Measurements from ENCODE around the gene CDK14.
"Not testable (repeated sequence)": the region's sequence is repeated elsewhere in the genome, so short reads cannot be mapped to it uniquely, and the experiment has no call there.

Gene CDK14

DNA sequence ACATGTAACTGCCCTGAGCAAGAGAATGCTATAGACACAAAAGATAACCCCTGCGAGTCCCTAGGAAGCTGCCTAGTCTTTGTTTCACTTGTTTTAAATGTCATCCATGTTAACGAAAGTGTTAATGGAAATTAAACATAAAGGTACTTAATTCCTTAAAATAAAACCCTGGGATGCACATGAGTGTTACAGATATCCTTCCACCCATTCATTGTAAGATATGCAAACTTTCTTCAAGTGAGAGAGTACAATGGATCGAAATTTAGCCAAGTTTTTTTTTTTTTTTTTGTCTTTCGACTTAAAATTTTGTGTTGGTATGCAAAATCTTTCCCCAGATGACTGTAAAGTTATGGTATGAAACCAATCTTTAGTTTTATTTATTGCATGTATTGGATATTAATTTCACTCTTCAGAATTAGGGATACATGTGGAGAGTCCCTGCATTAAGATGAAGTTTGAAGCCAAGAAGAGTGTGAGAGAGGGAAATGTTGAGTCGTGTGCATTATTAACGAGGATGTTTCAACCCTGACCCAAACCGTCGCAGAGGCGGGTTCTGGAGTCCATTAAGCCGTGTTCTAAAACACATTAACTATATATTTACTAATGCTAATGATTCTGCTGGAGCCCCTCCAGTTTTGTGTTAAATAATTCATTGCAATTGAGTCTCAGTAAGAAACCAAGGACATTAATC, 1.6 kb downstream of the CDK14 start:
- DNase-seq (ENCODE audit: low spot score) = no peak

DNA sequence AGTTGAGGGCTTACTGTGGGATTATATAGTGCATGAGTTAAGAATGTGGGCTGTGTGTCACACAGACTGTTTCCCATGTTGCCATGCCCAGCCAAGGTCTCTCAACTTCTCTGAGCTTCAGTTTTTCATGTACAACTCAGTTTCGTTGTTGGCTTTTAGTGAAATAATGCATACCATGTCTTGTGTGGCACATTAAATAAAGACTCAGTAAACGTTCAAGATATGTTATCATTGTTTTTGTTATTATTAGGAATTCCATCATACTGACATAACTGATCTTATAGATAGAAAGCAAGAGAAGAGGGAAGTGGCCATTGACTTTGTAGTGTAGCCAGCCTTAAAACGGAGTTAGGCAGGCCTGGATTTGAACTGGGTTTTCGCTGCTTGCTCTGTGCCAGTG, 2.9 kb downstream of the CDK14 start:
- DNase-seq (ENCODE audit: low spot score) = no peak

DNA sequence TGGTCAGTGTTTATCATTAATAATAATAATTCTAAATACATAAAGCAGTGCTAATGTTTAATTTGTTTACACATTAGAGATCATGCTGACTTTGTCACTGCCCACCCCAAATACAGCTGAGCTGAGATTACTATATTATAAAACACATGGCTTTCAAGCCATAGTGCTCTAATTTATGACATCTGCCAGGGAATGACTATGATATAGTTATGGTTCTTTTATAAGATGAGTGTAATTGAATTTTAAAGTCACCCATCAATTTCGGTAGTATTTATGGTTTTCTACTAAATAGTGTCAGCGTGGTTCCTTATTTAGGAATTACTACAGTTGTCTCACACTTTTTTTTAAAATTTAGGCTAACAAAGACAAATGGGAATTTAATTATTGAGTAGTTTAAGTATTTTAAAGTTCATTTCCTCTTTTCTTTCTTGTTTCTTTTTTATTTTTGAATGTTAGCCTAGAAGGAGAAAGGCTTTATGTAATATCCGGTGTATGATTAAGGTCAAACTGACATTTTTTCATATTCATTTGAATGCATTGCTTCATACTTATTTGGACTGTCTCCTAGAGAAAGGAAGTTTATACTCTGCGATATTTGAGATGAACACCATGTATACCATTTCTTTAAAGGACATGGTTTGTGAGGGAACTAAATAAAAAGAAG, 3.9 kb downstream of the CDK14 start:
- no peak for DNase-seq (ENCODE audit: low spot score)

DNA sequence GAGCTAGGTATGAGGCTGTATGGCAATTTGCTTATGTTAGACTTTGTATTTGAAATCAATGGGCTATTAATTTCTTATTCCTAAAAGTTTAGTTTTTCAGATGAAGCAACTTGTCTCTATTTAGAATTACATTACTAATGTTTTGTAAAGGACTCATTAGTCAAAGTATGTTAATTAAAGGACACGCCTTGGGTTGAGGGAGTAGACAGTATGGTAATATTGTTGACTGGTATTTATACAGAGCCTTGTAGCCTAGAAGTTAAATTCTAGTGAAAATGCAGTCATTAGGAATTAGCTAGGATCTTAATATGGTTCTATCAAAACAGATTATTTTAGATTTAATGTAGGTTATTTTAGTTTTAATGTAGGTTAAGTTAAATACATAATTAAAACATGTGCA, 6.2 kb downstream of the CDK14 start:
- no peak for DNase-seq (ENCODE audit: low spot score)

DNA sequence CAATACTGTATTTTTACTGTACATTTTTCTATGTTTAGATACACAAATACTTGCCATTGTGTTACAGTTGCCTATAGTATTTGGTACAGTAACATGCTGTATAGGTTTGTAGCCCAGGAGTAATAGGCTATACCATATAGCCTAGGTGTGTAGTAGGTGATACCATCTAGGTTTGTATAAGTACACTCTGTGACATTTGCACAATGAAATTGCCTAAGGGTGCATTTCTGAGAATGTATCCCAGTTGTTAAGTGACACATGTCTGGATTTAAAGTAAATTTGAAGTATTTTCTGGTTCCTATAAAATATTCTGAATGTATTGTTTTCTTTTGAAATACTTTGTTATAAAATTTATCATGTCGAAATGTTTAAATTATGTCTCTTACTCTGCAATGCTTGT, 7.2 kb downstream of the CDK14 start:
- DNase-seq (ENCODE audit: low spot score) = no peak

DNA sequence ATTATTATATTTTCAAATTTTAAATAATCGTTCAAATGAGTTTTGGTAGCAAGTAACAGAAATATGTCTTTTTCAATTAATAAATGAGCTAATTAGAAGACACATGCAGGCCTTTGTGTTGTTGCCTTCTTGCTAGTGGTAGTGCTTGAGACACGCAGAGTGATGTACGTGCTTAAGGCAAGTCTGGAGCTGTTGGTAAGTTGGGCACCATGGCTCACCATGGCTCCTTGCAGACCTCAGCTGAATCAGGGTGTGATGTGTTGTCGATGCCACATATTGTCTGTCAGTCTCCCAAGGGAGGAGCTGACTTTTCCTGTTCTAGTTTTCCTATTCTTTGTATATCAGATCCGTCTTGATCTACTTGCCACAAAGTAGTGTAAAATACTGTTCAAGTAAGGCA, 8.3 kb downstream of the CDK14 start:
- DNase-seq (ENCODE audit: low spot score) = no peak

DNA sequence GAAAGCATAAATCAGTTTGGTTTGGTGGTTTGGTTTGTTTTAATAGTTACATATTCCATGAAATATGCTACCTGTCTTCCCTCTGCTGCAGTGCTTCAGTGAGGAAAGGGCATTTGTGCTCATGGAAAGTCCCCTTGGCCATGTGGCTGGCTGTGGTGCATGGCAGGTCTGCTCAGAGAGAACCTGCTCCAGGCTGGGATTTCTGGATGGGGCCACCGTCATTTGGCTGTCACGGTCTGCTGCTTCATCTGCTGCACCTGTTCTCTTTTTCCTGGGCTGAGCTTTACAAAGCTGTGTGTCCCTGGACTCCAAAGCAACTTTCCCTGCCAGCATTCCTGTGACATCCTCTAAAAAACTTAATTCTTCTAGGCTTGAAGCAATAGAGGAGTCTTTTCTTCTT, 8.9 kb downstream of the CDK14 start:
- no peak for DNase-seq (ENCODE audit: low spot score)

DNA sequence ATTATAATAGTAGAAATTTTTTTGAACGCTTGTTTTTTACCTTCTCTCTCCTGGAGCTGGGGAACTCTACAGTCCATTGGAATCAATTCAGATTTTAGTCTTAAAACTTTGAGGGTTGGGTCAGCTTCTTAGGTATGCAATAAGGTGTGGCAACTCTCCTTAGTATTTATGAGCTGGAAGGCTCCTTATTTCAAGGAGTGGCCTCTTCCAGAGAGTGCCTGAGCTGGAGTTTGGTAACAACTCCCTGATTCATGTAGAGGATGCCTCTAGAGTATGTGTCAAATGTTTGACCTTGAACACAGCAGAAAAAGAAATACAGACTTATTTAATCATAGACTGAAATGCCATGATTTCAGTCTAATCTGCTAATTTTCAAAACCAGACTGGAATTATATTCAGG, 11.1 kb downstream of the CDK14 start:
- no peak for DNase-seq (ENCODE audit: low spot score)

DNA sequence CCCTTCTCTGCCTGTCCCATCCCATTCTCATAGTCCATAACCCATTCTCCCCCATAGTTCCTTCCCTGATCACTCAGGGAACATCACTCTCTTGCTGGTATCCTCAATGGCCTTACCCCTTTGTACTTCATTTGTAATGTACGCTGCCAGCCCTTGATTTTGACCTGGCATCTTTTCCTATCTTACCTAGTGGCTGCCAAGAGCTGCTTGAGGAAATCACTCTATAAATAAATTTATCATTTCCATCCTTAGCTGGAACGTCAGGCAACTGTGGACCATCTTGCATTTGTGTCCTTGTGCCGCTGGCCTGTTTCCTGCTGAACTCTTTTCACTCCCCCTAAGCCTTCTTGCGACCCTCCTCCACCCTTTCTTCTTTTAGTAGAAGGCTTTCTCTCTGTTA, 14.0 kb downstream of the CDK14 start:
- no peak for DNase-seq (ENCODE audit: low spot score)

DNA sequence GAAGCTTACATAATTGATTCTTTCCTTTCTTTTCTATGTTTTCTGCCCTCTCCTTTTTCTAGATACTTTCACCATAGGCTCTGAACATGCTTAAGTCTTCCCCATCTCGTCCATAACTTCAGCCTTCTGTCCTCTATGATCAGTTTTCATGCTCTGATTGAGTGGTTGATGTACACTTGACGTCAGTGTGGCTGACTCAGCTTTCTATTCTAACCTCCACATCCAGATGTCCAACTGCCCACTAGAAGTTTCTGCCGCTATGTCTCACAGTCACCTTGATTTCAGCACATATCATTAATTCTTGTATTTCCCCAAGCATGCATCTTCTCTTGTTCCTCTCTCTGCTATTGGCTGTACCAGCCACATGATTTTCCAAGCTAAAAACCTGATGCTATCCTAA, 15.0 kb downstream of the CDK14 start:
- DNase-seq (ENCODE audit: low spot score) = no peak

DNA sequence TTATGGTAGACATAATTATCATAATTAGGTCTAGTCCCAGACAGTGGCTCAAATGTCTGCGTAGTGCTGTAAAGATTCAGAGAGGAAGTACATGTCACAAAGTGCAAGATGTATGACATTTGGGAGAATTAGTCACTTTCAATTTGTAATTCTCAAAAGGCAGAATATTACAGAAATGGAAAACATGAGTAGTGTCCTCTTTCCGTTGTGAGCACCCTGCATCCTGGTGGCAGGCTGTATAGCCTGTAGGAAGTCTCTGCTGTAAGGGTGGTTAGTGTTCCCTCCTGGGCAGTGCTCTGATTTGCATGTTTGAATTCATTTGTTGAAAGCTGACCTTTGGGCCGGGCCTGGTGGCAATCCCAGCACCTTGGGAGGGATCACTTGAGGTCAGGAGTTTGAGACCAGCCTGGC, 17.0 kb downstream of the CDK14 start:
- DNase-seq (ENCODE audit: low spot score) = no peak

DNA sequence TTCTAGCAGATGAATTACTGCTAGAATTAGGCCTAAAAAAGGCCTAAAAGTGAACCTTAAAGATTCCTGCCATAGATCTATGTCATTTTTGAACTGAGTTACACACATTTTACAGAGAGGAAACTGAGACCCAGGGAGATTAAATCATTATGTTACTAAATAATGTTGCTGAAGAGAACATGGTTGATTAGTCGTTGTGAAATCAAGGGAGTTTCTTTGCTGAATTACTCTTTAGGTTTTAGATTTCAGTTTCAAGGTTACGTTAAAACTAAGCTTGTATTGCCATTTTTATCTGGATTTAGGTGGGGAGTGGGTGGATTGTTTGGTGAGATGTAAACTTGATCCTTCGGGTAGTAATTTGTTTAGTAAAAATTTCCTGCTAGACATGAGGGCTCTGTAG, 21.3 kb downstream of the CDK14 start:
- DNase-seq (ENCODE audit: low spot score) = no peak

DNA sequence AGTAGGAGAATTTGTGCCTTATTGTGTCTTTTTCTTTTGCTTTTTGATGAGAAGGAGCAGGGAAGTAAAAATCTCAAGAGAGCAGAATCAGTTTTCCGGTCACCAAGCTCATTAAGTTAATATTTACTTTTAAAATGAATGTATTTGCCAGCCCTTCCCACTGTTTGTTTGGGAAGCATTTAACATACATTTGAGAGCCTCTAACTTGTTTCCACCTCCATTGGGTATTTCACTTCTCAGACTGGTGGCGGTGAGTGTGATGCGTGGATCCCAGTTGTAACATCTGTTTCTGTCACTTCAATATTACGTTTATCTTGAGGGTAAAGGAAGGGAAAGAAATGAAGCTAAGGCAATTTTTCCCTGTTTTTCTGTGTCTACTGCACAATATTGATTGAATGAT, 22.8 kb downstream of the CDK14 start:
- DNase-seq (ENCODE audit: low spot score) = no peak

DNA sequence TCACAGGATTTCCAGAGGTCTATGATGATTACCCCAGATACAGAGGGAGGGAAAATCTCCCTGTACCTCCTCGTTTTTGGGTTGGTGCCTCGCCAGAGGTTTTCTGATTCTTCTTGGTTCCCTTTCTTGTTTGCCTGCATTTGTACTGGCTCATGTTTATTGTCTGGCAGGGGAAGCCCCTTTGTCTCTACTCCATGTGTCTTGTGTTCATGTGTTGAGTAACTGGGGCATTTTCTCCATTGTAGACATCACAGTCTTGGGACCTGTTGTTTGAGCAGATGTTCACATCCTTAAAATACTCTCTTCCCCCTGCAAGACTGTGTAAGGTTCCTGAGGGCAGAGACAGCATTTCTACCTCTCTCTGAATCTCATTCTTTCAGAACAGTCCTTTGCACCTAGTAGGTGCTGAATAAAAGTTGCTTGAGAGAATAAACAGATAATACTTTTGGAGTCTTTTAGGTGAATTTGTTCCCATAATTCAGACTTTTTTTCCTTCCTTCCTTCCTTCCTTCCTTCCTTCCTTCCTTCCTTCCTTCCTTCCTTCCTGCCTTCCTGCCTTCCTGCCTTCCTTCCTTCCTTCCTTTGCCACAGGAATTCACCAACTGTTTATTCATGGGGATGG, 25.1 kb downstream of the CDK14 start:
- DNase-seq (ENCODE audit: low spot score) = no peak

DNA sequence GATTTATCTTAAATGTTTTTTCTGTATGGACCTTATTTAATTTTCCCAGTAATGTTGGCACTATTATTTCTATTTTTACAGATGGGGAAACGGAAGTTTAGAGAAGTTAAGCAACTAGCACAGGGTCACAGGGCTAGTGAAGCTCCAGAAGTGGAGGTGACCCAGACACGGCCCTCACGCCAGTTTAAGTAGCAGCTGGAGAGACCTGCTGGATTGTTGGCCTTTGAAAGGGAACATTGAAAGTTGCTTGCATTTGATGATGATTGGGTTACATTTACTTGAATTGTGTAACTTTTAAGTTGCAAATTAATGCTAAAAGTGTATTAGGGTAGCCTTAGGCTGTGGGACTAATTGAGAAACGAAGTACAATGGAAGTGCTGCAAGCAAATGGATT, 25.6 kb downstream of the CDK14 start:
- no peak for DNase-seq (ENCODE audit: low spot score)

DNA sequence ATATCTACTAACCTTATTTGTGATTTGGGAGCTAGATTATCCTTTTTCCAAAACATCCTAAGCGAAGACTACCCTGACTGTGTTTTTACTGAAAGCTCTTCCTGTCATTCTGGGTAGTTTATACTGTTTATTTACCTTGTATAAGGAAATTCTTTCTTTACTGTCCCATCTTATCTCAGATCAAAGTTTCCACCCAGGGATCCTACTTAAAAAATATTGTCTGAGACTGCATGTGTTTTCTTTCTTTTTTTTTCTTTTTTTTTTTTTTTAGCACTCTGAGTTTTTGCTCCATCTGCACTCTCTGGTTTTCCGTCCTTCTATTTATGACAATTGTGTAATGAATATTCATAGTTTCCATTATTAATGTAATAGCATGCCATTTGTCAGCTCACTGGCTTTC, 26.5 kb downstream of the CDK14 start:
- DNase-seq (ENCODE audit: low spot score) = no peak

DNA sequence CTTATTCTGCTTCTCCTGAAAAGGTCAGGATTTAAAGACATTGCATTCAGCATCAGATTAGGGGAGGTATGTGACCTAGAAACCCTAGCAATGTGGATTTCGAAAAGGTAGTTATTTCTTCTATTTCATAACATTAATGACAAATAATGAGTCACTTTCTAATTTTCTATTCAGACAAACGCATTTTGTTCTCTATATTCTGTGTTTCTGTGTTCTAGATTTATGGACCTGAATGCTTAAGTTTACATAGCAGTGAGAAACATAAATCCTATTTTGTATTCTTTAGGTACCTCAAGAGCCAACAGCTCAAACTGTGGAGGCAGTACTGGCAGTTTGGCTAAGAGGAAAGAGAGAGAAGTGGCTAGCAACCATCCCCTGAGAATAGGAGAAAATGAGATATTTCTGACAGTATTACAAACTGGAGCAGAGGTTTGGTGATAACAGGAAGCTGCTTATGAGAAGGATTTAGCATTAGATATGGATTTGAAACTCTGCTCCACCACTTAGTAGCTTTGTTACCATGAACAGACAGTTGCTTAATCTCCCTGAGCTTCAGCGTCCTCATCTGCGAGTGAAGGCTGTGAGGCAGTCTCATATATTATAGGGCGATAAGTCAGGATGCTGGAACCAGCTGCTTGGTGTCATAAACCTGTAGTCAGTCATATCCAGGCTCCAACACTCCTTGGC, 28.2 kb downstream of the CDK14 start:
- DNase-seq (ENCODE audit: low spot score) = no peak

DNA sequence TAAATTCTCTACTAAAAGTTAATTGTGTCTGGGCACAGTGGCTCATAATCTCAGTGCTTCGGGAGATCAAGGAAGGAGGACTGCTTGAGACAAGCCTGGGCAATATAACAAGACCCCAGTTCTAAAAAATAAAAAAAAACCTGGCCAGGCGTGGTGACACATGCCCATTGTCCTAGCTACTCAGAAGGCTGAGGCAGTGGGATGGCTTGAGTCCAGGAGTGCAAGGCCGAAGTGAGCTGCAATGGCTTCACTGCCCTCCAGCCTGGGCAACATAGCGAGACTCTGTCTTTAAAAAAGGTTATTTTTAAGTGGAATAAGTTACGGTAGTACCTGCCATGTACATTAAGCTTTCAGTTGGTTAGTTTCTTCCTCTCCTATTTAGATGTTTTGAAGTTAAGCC, 28.9 kb downstream of the CDK14 start:
- DNase-seq (ENCODE audit: low spot score) = no peak

DNA sequence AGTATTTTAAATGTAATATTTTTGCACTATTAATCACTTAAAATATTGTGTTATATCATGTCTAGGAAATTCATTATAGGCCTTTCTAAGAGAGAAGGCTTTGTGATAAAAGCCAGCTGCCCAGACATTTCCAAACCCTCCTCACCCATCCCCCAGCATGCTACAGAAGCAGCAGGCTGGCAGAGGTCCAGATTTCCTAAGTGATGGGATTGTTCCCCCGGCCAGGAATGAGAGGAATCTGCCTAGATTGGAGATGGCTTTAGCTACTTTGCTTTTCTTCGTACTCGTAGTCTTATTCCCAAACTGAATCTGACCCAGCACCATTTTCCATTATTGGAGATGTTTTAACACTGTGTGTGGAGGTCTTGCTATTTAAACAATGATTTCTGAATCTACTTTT, 29.4 kb downstream of the CDK14 start:
- DNase-seq (ENCODE audit: low spot score) = no peak

DNA sequence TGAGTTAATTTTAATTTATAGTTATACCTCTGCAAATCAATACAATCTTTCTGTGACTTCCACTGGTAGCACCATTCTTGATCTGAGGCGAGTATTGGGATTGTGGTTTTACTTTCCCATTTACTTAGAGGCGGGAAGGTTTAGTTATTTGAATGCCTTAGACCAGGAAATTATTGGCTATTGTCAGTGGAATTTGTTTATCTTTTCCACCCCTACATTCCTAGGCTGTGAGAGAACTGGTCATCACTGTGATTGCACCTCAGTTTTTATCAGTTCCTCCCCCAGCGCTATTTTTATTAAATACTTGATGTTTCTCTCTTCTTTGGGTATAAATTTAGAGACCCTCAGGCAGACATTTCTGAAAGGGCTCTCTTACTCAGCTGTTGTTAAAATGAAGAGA, 29.9 kb downstream of the CDK14 start:
- DNase-seq (ENCODE audit: low spot score) = no peak

DNA sequence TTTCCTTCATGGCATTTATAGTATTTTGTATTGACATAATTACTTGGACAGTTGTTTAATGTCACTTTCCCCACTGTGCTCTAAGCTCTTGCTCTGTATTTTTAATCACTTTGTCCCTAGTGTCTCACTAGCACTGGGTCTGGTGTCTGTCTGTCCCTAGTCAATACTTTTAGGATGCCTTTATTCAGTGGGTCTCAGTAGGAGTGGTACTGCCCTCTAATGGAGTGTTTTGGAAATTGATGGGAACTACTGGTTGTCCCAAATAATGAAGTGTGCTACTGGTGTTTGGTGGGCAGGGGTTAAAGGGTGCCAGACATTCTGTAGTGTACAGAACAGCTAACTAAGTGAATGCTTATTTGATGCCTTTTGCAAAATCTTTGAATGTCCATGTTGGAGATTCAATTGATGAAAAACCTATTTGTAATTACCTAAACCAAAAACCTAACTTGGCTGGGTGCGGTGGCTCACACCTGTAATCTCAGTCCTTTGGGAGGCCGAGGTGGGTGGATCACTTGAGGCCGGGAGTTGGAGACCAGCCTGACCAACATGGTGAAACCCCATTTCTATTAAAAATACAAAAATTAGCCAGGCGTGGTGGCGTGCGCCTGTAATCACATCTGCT, 33.3 kb downstream of the CDK14 start:
- DNase-seq (ENCODE audit: low spot score) = no peak

DNA sequence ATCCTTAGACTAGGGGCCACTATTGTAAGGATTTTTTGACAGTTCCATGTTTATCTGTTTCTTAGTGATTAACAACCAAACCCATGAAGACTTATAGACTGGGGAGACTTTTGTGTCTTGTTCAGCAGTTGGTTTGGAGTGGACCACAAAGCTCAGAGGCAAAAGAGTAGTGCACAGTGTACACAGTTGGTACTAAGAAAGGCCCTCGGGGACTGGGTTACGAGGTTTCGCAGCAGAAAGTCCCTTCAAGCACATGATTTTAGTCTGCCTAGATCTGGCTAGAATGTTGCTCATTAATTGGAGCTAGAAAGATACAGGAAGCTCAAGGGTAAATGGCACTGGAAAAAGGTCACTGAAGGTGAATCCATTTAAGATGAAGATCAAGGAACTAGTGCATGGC, 35.4 kb downstream of the CDK14 start:
- DNase-seq (ENCODE audit: low spot score) = no peak

DNA sequence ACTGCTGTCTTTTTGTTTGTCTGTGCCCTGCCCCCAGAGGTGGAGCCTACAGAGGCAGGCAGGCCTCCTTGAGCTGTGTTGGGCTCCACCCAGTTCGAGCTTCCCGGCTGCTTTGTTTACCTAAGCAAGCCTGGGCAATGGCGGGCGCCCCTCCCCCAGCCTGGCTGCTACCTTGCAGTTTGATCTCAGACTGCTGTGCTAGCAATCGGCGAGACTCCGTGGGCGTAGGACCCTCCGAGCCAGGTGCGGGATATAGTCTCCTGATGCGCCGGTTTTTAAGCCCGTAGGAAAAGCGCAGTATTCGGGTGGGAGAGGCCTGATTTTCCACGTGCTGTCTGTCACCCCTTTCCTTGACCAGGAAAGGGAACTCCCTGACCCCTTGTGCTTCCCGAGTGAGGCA, 43.6 kb downstream of the CDK14 start:
- not testable (repeated sequence) for DNase-seq (ENCODE audit: low spot score)

Measured in left forelimb (tissue), 1 donor.